H1 (cell line): ENCODE data around the gene PDGFD. TPM values are rescaled to one million over a fixed set of nuclear protein-coding genes. Genes with fewer than 3 reads are reported as not detected.

Source experiments
- CTCF ChIA-PET: fragments of 300-600 bp; sonication (Branson Sonifier 250); formaldehyde crosslinking; loops from one replicate; lab custom pipeline; 2021; ENCODE audit not compliant: partially characterized antibody; lab: Charles Lee
- POLR2A ChIA-PET: fragments of 300-600 bp; sonication (Branson Sonifier 250); formaldehyde crosslinking; loops from one replicate; lab custom pipeline; 2021; ENCODE audit warnings: inconsistent platforms; ENCODE audit not compliant: partially characterized antibody; lab: Charles Lee
- DNase-seq, 2 experiments: peaks; one replicate each; pipeline versions ENCODE4 v3.0.0 to v3.0.0-alpha.2; 2010 to 2022; ENCODE audit warnings: low spot score in 2 of 2, low read depth in 1 of 2, mixed read lengths in 1 of 2
- FAIRE-seq: peaks from 2 replicates; lab custom pipeline; 2011; peaks lifted over from hg19 to GRCh38; lab: Jason Lieb, UNC
- H2AFZ ChIP-seq: 2 replicates; pipeline ENCODE4 v1.8.1; 2012; ENCODE audit warnings: low read length, inconsistent platforms
- H2AK5ac ChIP-seq: 2 replicates; pipeline ENCODE4 v1.6.1; 2013; ENCODE audit warnings: low read depth, low read length
- H2BK120ac ChIP-seq: replicated peaks from 2 replicates; pipeline ENCODE3; 2013; ENCODE audit warnings: low read depth, low read length, inconsistent platforms
- H2BK12ac ChIP-seq: 2 replicates; pipeline ENCODE4 v1.6.1; 2013; ENCODE audit warnings: low read depth, low read length
- H2BK15ac ChIP-seq: 2 replicates; pipeline ENCODE4 v1.6.1; 2013; ENCODE audit warnings: low read length
- H2BK20ac ChIP-seq: 2 replicates; pipeline ENCODE4 v1.6.1; 2013; ENCODE audit warnings: low read length
- H2BK5ac ChIP-seq: 2 replicates; pipeline ENCODE4 v1.6.1; 2013; ENCODE audit warnings: low read depth, low read length
- H3K14ac ChIP-seq: 2 replicates; pipeline ENCODE4 v1.6.1; 2013; ENCODE audit warnings: inconsistent platforms; ENCODE audit not compliant: insufficient read length
- H3K18ac ChIP-seq: 2 replicates; pipeline ENCODE4 v1.6.1; 2013; ENCODE audit warnings: low read length; ENCODE audit errors: extremely low read depth
- H3K23ac ChIP-seq: 2 replicates; pipeline ENCODE4 v1.6.1; 2013; ENCODE audit warnings: inconsistent platforms; ENCODE audit not compliant: insufficient read length
- H3K23me2 ChIP-seq: 2 replicates; pipeline ENCODE4 v1.6.1; 2013; ENCODE audit warnings: low read depth, low read length
- H3K27ac ChIP-seq: 2 replicates; pipeline ENCODE4 v1.6.1; 2011; ENCODE audit warnings: low read depth, low read length, inconsistent platforms
- H3K27me3 ChIP-seq, 4 experiments: replicated peaks in 1 of 4; 1 replicate in 1 of 4; 2 replicates in 3 of 4; pipeline versions ENCODE4 v1.6.1 to v1.8.1; 2011 to 2013; ENCODE audit warnings: low read length in 3 of 4, mild to moderate bottlenecking in 3 of 4, inconsistent platforms in 2 of 4, mixed read lengths in 2 of 4, moderate library complexity in 1 of 4; ENCODE audit not compliant: control insufficient read depth in 3 of 4, insufficient read depth in 3 of 4; ENCODE audit errors: extremely low read depth in 1 of 4
- H3K36me3 ChIP-seq, 4 experiments: 2 replicates each; pipeline versions ENCODE4 v1.6.1 to v1.8.1; 2011 to 2013; ENCODE audit warnings: mild to moderate bottlenecking in 4 of 4, low read length in 3 of 4, moderate library complexity in 2 of 4, control low read depth in 1 of 4, inconsistent platforms in 1 of 4; ENCODE audit not compliant: insufficient read depth in 4 of 4, control insufficient read depth in 2 of 4
- H3K4ac ChIP-seq: replicated peaks from 2 replicates; pipeline ENCODE3; 2013; ENCODE audit warnings: low read length, low read depth, mixed read lengths, inconsistent platforms; ENCODE audit not compliant: insufficient read length
- H3K4me1 ChIP-seq, 4 experiments: replicated peaks in 1 of 4; 1 replicate in 1 of 4; 2 replicates in 3 of 4; pipeline versions ENCODE4 v1.6.1 to v1.8.1; 2011 to 2013; ENCODE audit warnings: low read length in 3 of 4, inconsistent platforms in 2 of 4, mixed read lengths in 1 of 4; ENCODE audit not compliant: insufficient read depth in 4 of 4, control insufficient read depth in 3 of 4
- H3K4me2 ChIP-seq, 2 experiments: 2 replicates each; pipeline versions ENCODE4 v1.6.1 to v1.8.1; 2011 to 2013; ENCODE audit warnings: low read depth in 2 of 2, low read length in 2 of 2, control low read depth in 1 of 2, inconsistent platforms in 1 of 2, mild to moderate bottlenecking in 1 of 2; ENCODE audit not compliant: insufficient read depth in 1 of 2
- H3K4me3 ChIP-seq, 4 experiments: fragments of 200-600, 300-600 bp in 1 of 4; sonication (generic), shearing (Covaris generic), sonication (Bioruptor Twin) in 1 of 4; 2 replicates each; pipeline versions ENCODE4 v1.5.1 to v1.8.1; 2011 to 2016; ENCODE audit warnings: low read length in 4 of 4, low read depth in 3 of 4, control low read depth in 2 of 4, inconsistent platforms in 2 of 4, mild to moderate bottlenecking in 2 of 4, mixed read lengths in 1 of 4, moderate library complexity in 1 of 4; ENCODE audit not compliant: insufficient read depth in 2 of 4; ENCODE audit errors: extremely low read depth in 1 of 4
- H3K56ac ChIP-seq: replicated peaks from 2 replicates; pipeline ENCODE3; 2013; ENCODE audit warnings: low read depth, mild to moderate bottlenecking, mixed read lengths, low read length, inconsistent platforms; ENCODE audit not compliant: insufficient read length
- H3K79me1 ChIP-seq: 2 replicates; pipeline ENCODE4 v1.6.1; 2013; ENCODE audit warnings: low read depth, low read length, control low read depth
- H3K79me2 ChIP-seq, 2 experiments: 2 replicates each; pipeline versions ENCODE4 v1.6.1 to v1.8.1; 2012 to 2013; ENCODE audit warnings: low read length in 2 of 2, mild to moderate bottlenecking in 2 of 2, inconsistent platforms in 1 of 2; ENCODE audit not compliant: insufficient read depth in 2 of 2, control insufficient read depth in 1 of 2
- H3K9ac ChIP-seq, 4 experiments: replicated peaks in 1 of 4; 1 replicate in 1 of 4; 2 replicates in 3 of 4; pipeline versions ENCODE4 v1.6.1 to v1.8.1; 2011 to 2013; ENCODE audit warnings: low read depth in 3 of 4, low read length in 3 of 4, control low read depth in 2 of 4, mild to moderate bottlenecking in 2 of 4, moderate library complexity in 2 of 4, inconsistent platforms in 1 of 4; ENCODE audit errors: extremely low read depth in 1 of 4
- H3K9me3 ChIP-seq, 2 experiments: 2 replicates each; pipeline versions ENCODE4 v1.6.1 to v1.8.1; 2012 to 2013; ENCODE audit warnings: mild to moderate bottlenecking in 2 of 2, moderate library complexity in 2 of 2, control low read depth in 1 of 2, inconsistent platforms in 1 of 2, low read depth in 1 of 2, low read length in 1 of 2, mixed read lengths in 1 of 2; ENCODE audit not compliant: insufficient read depth in 2 of 2
- H4K20me1 ChIP-seq, 2 experiments: replicated peaks in 1 of 2; 2 replicates each; pipeline versions ENCODE3 to v1.8.1; 2011 to 2013; ENCODE audit warnings: inconsistent platforms in 2 of 2, low read length in 2 of 2, mild to moderate bottlenecking in 1 of 2; ENCODE audit not compliant: insufficient read depth in 2 of 2, control insufficient read depth in 1 of 2
- H4K5ac ChIP-seq: 2 replicates; pipeline ENCODE4 v1.6.1; 2013; ENCODE audit warnings: low read length, low read depth, mixed read lengths, inconsistent platforms; ENCODE audit not compliant: insufficient read length
- H4K8ac ChIP-seq: 2 replicates; pipeline ENCODE4 v1.8.0; 2013; ENCODE audit warnings: mild to moderate bottlenecking, moderate library complexity, low read length, inconsistent platforms; ENCODE audit not compliant: insufficient read depth; ENCODE audit errors: extremely low read depth
- H4K91ac ChIP-seq: replicated peaks from 2 replicates; pipeline ENCODE3; 2013; ENCODE audit warnings: low read length, mixed read lengths, inconsistent platforms; ENCODE audit not compliant: insufficient read length
- RFX5 ChIP-seq: IDR thresholded peaks from 2 replicates; pipeline ENCODE4 v1.6.1; 2011; ENCODE audit warnings: low read depth, low read length, improper control_type of control experiment, borderline replicate concordance
- WGBS, 2 experiments: shearing (Covaris generic) in 1 of 2; methylation state at CpG; one replicate each; pipeline versions ENCODE4 v1.1.6 to v1.1.7; 2013 to 2015; ENCODE audit warnings: low lambda C conversion rate in 2 of 2, mixed read lengths in 2 of 2, inconsistent platforms in 1 of 2, low coverage in 1 of 2, missing lambda C conversion rate in 1 of 2; ENCODE audit not compliant: insufficient replicate concordance in 2 of 2, insufficient coverage in 1 of 2, insufficient read length in 1 of 2; ENCODE audit errors: extremely low coverage in 1 of 2, missing lambda C conversion rate in 1 of 2; 5-methylcytosine and 5-hydroxymethylcytosine counted together
- polyA plus RNA-seq, 7 experiments: library from polyadenylated mRNA; depleted of rRNA in 3 of 7; stranded (reverse) in 5 of 7; unstranded in 2 of 7; fragments of >200 nt in 5 of 7; fragments of 200-250 nt in 2 of 7; gene quantifications; 1 replicate in 5 of 7; 2 replicates in 1 of 7; 4 replicates in 1 of 7; pipeline versions ENCODE4 v1.2.1 to v1.2.3, GENCODE V29; 2011 to 2013; ENCODE audit warnings: missing spikeins in 2 of 7, mixed read lengths in 2 of 7
- total RNA-seq: library from RNA; stranded (reverse); fragmentation: NEBNext Ultra II Directional; extraction: Animal tissue kit (Norgen Biotek cat#: 25700); gene quantifications from 2 replicates; pipeline ENCODE4 v1.2.1, GENCODE V29; 2021

Gene PDGFD
- total and polyA plus RNA-seq, 2 of the 8 experiments (the other 6 are each of a cell fraction or from before 2014, with no cell fraction given) = 1.1 to 3.9 TPM

DNA sequence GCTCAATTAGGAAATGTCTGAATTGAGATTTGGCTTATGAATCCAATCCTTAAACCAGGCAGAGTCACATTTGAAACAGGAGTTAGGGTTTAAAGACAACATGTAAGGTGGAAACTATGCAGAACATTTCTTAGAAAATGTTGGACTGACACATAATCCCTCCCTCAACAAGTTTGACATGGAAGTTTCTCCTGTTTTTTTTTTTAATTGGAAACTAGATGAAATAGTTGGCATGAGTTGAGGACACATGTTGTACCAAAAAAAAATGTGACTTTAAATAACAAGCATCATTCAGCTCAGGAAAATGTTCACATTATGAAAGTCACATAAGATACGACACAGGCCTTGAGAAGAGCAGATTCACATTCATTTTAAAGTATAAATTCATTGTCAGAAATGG is 282.4 kb downstream of the PDGFD start:
- Histone ChIP-seq H2BK12ac (no peak overlapping the region), H3K18ac (no peak overlapping the region), H4K8ac (no peak overlapping the region), H3K36me3 (no peaks in the 10 kb centered on the region), H3K79me2 (no peaks in the 10 kb centered on the region), H3K4ac (no peak overlapping the region), H2AFZ (no peak overlapping the region), H3K14ac (no peak overlapping the region), H2BK15ac (no peak overlapping the region), H2BK5ac (no peak overlapping the region), H3K23ac (no peak overlapping the region), H4K5ac (no peak overlapping the region), H3K4me2 (no peak overlapping the region), H3K4me1 (no peaks in the 10 kb centered on the region), H3K27ac (no peak overlapping the region), H3K79me1 (no peaks in the 10 kb centered on the region), H3K56ac (no peak overlapping the region), H4K91ac (no peak overlapping the region), H3K4me3 (no peak overlapping the region), H3K9ac (no peak overlapping the region), H2BK20ac (no peak overlapping the region), H3K27me3 (no peaks in the 10 kb centered on the region), H4K20me1 (no peaks in the 10 kb centered on the region), H3K9me3 (no peaks in the 10 kb centered on the region), H2BK120ac (no peak overlapping the region), H2AK5ac (no peak overlapping the region), H3K23me2 (no peaks in the 10 kb centered on the region)
- ChIA-PET POLR2A (no interaction called here), CTCF (interaction anchor here (0.6 to 1.5 kb wide), 2 partner anchors 15 to 1875 kb away, joined by 3 to 4 read pairs; no protein-coding TSS in a partner anchor)
- FAIRE-seq = no peak
- DNase-seq = no peak
- WGBS, 2 experiments = 94% methylated on average over 1 of the region's 1 CpG; no CpG with 5 or more reads in 1 of the 2 experiments
- TF ChIP-seq RFX5 = no peak
